ENCODE measurements around the gene ITGB3. TPM values are rescaled to one million over a fixed set of nuclear protein-coding genes. Genes with fewer than 3 reads are reported as not detected.

The ITGB3 gene
- total RNA-seq, 1 experiment from 2014 or later: not detected

DNA sequence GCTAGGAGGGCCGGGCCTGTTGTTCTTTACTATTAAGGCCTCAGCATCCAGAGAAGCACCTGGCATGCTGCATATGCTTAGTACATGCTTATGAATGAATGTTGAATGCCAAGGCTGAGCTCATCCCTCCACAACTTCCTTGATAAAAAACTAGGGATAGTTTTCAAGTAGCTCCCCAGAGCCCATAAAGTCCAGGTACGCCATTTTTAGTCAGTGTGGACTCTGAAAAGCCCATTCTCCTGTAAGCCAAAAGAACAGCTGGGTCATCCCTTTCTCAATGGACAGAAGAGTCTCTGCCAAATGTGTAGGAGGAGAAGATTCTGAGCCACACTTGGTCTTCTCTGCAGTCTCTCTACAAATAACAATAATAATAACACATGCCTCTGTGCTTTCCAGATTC, 8.9 kb upstream of the ITGB3 start:
- Histone ChIP-seq H3K4me2 (ENCODE audit: low read length) (no peak overlapping the region), H3K4me1 (ENCODE audit: control insufficient read depth in 1 of 2, insufficient read depth in 2 of 2, low read length in 2 of 2) (peaks cover 7 to 12% of the 10 kb centered on the region in 2 experiments), H4K20me1 (ENCODE audit: insufficient read depth) (no peaks in the 10 kb centered on the region), H3K4me3 (replicated peaks in 1 of 2; ENCODE audit: low read depth in 1 of 2, low read length in 2 of 2) (no peak overlapping the region), H3K9me2 (ENCODE audit: insufficient read depth) (no peaks in the 10 kb centered on the region), H3K79me2 (ENCODE audit: insufficient read depth, low read length) (no peaks in the 10 kb centered on the region), H3K9me3 (ENCODE audit: control insufficient read depth in 1 of 2, insufficient read depth in 1 of 2, low read depth in 1 of 2, low read length in 2 of 2) (no peaks in the 10 kb centered on the region), H2AFZ (ENCODE audit: low read depth, low read length, poor library complexity, severe bottlenecking) (no peak overlapping the region), H3K27ac (ENCODE audit: low read depth, low read length) (no peak overlapping the region), H3K9ac (ENCODE audit: low read length) (no peak overlapping the region), H3K36me3 (ENCODE audit: control insufficient read depth in 1 of 2, insufficient read depth in 2 of 2, low read length in 2 of 2) (no peaks in the 10 kb centered on the region), H3K27me3 (ENCODE audit: insufficient read depth, low read length) (no peaks in the 10 kb centered on the region)
- ChIA-PET POLR2A (no interaction called here), CTCF (no interaction called here), RAD21 (ENCODE audit: low non-redundant PET in 1 of 2, low total read pairs in 2 of 2, uncharacterized antibody in 2 of 2, unreplicated experiment in 2 of 2) (no interaction called here)
- no TSS peak for BruUV-seq (replicated peaks)
- TF ChIP-seq SRF (IDR thresholded peaks at IDR 0.05; ENCODE audit: low read depth): no peak
- no peak for TF ChIP-seq EGR1 (IDR thresholded peaks at IDR 0.05; ENCODE audit: low read depth)
- no peak for TF ChIP-seq MAX (IDR thresholded peaks at IDR 0.05)
- no peak for TF ChIP-seq CEBPB (IDR thresholded peaks at IDR 0.05; ENCODE audit: low read depth)
- TF ChIP-seq FOSL1 (IDR thresholded peaks at IDR 0.05; ENCODE audit: low read depth): no peak
- TF ChIP-seq, protein P1, sequence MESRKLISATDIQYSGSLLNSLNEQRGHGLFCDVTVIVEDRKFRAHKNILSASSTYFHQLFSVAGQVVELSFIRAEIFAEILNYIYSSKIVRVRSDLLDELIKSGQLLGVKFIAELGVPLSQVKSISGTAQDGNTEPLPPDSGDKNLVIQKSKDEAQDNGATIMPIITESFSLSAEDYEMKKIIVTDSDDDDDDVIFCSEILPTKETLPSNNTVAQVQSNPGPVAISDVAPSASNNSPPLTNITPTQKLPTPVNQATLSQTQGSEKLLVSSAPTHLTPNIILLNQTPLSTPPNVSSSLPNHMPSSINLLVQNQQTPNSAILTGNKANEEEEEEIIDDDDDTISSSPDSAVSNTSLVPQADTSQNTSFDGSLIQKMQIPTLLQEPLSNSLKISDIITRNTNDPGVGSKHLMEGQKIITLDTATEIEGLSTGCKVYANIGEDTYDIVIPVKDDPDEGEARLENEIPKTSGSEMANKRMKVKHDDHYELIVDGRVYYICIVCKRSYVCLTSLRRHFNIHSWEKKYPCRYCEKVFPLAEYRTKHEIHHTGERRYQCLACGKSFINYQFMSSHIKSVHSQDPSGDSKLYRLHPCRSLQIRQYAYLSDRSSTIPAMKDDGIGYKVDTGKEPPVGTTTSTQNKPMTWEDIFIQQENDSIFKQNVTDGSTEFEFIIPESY (IDR thresholded peaks at IDR 0.05; ENCODE audit: extremely low read depth, insufficient replicate concordance, low read length): no peak
- TF ChIP-seq ZFX (IDR thresholded peaks at IDR 0.05): no peak
- TF ChIP-seq POLR2A (IDR thresholded peaks at IDR 0.05; ENCODE audit: borderline replicate concordance, extremely low read depth, insufficient read depth, insufficient read length): no peak
- no peak for TF ChIP-seq SP1 (IDR thresholded peaks at IDR 0.05; ENCODE audit: low read depth)
- no peak for TF ChIP-seq EZH2phosphoT487 (IDR thresholded peaks at IDR 0.05; ENCODE audit: borderline replicate concordance)
- no peak for TF ChIP-seq ELF1 (IDR thresholded peaks at IDR 0.05; ENCODE audit: borderline replicate concordance, low read depth)
- intact Hi-C loops (cut with micrococcal nuclease): no loop called here
- no peak for DNase-seq (ENCODE audit: low read depth, low spot score)
- no peak for ATAC-seq

Data from HCT116 (cell line).